NCI-H69 (cell line): ENCODE measurements around the gene PAF1.
A peak's percentile ranks its signal among the peaks of the same experiment; 100 is the strongest.
"Not testable (repeated sequence)": the region's sequence is repeated elsewhere in the genome, so short reads cannot be mapped to it uniquely, and the experiment has no call there.

Experiments used
- DNase-seq: peaks from one replicate; lab custom pipeline; 2025; lab: John Stamatoyannopoulos, UW

The PAF1 gene

DNA sequence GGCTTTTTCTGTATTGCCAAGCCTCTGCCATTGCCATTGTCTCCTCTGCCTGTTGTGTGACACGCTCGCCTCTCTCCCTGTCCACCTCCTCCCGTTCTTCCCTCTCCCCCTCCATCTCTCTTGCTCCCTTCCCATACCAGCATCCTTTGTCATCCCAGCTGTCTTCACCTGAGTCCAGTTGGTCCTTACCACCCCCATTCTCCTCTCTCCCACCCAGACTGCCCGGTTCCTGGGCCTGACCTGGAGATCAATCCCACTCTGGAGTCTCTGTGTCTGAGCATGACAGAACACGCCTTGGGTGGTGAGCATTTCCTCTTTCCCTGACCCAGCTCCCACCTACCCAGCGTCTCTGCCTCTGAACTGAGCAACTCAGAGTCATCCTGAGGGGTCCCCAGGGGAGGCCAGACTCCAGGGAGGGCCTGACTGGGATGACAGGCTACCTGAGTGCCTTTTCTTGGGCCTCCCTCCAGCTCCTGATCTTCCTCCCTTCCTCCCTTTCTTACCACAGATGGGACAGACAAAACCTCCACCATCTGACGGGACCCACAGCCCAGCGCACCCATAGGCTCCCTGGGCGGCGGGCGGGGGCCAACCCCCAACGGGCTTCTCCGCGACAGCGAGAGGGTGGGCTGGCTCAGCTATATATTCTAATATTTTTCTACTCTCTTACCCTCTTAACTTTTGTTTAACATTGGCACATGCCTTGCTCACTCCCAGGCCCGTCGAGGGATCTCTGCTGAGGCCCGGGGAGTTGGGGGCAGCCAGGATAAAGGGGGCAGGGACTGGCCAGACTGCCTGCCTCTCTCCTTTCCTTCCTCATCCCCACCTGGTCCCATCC lies 7.7 kb downstream of the PAF1 start:
- no peak for DNase-seq

DNA sequence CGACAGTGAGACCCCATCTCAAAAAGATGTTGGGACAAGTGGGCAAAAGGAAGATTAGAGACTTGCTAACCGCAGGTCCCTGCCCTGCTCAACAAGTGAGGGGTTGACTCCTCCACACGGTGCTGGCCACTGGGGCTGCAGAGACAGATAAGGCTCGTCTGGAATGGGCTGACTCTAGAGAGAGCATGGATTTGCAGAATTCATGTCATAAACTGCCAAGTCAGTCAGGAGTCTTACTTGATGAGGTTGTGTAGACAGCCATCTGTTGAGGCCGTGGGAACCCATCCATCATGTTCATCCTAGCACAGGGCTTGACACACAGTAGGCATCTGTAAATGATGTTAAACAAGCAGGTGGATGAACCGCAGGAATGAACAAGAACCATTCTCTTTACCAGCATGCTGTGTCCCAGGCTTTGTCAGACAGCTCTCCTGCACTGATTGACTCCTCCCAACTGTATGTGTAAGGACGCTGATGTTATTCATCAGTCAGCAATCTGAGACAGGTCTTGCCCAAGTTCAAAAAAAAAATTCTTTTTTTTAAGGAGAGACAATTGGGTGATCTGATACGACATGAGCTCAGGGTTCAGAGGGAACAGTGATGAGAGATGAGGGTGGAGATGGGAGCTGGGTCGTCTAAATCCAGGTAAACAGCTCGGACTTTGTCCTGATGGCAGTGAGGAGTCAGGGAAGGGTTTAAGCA lies 8.8 kb downstream of the PAF1 start:
- no peak for DNase-seq

DNA sequence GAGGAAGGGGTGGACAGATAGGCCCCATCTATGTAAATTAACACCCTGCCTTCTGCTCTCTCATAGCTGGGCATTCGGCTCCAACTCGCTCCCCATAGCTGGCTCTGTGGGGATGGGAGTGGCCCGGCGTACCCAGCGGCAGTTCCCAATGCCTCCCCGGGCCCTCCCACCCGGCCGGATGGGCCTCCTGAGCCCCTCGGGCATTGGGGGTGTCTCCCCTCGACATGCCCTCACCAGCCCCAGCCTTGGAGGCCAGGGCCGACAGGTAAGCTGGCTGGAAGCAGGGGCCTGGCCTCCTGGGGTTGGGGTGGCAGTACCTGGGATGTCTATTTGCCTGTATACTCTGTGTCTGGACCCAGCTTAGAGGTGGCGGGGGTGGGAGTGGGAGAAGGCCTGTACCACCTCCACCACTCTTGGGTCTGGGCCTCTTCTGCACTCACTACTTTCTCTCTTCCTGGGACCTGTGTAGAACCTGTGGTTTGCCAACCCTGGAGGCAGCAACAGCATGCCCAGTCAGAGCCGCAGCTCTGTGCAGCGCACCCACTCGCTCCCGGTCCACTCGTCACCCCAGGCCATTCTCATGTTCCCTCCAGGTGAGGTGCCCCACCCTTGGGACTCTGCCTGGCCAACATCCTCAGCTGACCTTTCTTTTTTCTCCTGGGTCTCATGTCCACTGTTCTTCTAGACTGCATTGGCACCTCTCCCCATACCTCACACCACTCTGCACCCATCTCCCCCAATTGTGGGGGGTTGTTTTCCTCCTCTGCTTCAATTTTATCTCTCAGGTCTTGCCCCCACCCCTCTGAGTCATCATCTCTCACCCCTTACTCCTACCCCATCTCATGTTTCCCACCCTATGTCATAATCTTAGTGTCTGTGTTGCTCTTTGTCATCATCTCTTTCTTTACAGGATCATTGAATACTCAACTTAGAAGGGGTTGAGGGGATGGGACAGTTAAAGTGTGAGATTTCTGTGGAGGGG lies 10.1 kb downstream of the PAF1 start:
- DNase-seq = no peak

DNA sequence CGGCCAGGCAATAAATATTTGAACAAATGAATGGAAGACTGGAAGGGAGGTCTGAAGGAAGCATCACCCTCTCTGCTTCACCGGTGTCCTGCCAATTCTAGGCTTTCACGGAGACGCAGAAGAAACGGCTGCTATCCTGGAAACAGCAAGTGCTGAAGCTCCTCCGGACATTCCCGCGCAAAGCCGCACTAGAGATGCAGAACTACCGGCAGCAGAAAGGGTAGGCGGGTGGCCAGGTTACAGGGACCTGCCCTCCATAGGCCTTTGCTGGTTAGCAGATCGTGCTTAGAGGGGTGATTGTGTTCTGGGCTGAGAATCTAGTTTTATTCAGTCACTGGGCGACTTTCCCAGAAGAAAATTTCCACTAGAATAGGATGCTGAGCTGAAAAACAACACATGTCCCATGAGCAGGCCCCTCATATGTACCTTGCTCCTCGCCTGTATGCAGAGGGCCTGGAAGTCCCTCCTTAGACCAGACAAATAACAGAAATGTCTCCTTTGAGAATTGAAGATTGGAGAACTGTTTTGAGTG lies 11.0 kb downstream of the PAF1 start:
- DNase-seq = no peak

DNA sequence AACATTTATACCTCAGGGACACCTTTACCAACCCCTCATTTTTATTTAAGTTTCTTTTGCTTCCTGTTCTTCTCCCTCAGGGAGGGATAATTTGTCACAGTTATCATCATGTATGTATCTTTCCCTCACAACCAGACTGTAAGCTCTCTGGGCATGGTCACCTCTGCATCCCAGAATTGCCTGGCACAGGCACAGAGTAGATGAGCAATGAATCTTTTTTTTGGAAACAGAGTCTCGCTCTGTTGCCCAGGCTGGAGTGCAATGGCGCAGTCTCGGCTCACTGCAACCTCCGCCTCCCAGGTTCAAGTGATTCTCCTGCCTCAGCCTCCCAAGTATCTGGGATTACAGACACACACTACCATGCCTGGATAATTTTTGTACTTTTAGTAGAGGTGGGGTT lies 11.5 kb downstream of the PAF1 start:
- DNase-seq = not testable (repeated sequence)

DNA sequence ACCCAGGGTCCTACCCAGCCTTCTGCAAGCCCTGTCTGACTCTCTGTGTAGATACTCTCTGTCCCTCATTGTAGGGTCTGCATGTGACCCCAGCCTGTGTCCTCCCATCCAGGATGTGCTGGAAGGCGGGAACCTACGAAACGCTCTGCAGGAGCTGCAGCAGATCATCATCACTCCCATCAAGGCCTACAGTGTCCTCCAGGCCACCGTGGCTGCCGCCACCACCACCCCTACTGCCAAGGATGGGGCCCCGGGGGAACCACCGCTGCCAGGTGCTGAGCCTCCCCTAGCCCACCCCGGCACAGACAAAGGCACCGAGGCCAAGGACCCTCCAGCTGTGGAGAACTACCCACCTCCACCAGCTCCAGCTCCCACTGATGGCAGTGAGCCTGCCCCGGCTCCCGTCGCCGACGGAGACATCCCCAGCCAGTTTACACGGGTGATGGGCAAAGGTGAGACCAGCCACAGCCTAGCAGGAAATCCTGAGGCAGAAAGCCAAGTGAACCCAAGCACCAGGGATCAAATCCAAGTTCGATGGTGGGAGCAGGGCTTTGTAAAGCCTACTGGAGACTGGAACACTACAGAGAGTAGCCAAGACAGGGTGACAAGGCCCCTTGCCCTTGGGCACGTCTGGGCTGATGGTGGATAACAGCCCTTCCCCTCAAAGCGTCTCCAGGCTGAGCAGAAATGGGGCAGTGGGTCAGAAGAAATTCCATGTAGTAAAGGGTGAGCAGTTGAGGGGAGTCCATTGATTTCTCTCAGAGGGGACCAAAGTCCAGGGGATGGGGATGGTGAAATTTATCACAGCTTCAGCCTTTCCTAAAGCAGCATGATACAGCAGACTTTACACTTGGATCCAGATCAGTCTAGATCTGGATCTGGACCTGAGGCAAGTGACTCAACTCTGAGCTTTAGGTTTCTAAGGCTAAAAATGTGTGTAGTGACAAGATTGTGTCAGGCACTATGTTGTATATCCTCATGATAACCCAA lies 13.2 kb downstream of the PAF1 start:
- DNase-seq = no peak

DNA sequence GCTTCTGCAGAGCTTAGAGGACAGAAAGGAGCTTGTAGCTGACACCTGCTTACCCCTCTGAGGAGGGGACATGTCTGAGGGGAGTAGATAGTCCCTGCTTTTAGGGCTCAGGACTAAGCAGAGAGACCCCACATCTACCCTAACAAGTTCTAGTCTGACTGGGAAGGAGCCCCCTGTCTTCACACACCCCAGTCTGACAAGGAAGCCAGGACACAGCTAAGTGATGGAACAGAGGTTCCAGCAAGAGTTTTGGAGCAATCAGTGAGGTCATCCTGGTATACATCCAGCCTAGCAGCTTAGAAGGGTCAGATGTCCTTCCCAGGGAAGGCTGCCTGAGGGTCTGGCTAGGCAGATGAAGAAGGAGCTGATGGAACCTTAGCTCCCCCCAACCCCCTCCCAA lies 15.0 kb downstream of the PAF1 start:
- no peak for DNase-seq

DNA sequence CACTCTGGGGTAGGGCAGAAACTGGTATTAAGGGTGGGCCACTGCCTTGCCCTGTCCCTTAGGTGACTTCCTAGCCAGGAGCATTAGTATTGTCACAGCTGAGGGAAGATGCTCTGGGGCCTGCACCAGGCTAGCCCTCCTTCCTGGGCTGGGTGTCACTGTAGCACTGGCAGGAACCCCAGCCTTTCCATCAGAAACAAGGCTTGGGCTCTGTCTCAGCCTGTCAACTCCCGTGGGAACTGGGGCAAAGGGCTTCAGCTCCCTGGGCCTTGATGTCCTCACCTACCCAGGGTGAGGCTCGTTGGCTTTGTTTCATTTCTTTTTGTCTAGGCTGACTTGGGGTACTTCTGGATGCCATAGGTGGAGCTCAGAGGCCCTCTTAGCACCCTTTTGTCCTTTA lies 18.0 kb downstream of the PAF1 start:
- DNase-seq = no peak

DNA sequence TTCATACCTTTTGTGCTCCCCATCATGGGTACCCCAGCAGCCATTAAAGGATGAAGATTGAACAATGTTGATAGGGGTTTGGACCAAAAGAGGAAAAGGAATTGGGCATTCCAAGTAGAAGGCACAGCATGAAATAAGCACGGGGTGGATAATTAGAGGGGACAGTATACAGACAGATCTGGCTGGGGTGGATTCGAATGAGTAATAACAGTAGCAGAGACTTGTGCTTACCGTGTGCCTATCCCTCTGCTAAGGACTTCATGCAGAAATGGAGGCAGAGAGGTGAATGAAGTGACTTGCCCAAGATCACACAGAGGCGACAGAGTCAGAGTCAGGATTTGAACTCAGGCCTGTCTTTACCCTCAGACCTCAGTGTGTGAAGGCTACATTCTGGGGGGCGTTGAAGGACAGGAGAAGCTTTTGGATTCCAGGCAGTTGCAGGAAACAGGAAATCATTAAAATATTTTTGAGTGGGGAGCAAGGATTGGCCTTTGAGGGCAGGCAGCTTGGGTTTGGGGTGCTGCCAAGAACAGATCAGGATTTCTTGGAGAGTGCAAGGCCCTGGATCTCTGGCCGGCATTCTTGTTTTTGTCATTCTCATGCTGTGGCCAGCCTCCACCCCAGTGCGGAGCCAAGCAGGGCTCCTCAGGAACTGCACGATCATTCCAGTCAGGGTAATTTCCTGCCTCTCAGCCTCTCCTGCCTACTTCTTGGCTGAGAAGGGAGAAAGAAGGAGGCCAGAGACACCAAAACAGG lies 18.7 kb downstream of the PAF1 start:
- no peak for DNase-seq

DNA sequence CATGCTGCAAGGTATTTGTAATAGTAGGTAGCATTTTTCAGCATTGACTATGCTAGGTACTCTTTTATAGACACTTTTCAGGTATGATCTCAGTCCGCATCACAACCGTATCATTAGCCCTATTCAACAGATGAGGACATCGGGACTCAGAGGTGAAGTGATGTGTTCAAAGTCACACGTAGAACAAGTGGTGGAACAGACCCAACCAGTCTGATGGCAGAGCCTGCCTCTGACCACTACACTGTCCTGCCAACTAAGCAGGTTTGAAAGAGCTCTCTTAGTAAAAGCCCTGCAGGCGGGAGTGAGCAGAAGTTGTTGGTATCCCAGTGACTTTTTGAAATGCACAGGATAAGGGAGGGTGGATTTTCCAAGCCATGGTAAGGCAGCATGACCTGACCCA lies 20.2 kb downstream of the PAF1 start:
- no peak for DNase-seq

DNA sequence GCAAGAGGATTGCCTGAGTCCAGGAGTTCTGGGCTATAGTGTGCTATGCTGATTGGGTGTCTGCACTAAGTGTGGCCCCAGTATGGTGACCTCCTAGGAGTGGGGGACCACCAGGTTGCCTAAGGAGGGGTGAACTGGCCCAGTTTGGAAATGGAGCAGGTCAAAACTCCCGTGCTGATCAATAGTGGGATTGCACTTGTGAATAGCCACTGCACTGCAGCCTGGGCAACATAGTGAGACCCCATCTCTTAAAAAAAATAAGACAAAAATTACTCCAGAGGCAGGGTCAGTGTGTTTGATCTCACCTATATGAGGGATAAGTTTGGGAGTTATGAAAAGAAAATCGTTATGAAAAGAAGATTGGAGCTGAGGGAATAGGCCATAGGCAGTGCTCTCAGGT lies 21.7 kb downstream of the PAF1 start:
- no peak for DNase-seq

DNA sequence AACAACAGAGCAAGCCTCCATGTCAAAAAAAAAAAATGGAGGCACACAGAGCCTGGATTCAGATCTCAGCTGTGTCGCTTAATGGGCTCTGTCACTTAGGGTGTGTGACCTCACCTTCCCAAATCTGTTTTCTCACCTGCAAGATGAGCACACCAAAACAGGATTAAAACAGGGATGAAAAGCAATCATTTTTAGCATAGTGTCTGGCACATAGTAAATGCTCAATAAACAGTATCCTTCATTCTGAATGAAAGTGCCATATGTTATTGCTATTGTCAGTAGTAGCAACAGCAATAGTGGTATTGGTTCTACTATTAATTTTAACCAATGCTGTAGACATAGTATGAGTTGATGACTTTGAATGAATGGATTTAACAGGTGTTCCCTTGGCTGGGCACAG lies 25.4 kb downstream of the PAF1 start:
- no peak for DNase-seq

DNA sequence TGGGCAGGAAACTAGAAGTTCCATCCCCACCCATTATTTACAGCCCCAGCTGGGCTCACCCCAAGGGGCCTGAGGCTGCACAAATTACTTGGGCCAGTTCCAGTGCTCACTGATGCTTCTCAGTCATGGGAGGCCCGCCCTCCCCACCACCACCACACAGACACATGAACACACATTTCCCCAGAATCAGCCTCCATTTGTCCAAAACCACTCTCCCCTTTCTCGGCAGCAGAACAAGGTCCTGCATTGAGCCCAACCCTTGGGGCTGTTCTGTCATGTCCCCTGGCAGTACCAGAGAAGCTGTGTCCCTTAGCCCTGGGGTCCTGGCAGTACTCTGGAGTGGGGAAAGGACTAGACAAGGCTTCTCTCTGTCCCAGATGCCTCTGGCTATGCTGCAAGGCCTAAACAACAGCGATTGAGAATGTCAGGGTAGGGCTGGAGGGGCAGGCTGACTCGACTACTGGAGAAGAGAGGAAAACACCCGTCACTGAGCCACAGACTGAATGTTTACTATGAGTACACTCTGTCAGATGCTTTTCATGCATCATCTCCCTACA lies 26.9 kb downstream of the PAF1 start:
- peak; percentile 29 for DNase-seq

DNA sequence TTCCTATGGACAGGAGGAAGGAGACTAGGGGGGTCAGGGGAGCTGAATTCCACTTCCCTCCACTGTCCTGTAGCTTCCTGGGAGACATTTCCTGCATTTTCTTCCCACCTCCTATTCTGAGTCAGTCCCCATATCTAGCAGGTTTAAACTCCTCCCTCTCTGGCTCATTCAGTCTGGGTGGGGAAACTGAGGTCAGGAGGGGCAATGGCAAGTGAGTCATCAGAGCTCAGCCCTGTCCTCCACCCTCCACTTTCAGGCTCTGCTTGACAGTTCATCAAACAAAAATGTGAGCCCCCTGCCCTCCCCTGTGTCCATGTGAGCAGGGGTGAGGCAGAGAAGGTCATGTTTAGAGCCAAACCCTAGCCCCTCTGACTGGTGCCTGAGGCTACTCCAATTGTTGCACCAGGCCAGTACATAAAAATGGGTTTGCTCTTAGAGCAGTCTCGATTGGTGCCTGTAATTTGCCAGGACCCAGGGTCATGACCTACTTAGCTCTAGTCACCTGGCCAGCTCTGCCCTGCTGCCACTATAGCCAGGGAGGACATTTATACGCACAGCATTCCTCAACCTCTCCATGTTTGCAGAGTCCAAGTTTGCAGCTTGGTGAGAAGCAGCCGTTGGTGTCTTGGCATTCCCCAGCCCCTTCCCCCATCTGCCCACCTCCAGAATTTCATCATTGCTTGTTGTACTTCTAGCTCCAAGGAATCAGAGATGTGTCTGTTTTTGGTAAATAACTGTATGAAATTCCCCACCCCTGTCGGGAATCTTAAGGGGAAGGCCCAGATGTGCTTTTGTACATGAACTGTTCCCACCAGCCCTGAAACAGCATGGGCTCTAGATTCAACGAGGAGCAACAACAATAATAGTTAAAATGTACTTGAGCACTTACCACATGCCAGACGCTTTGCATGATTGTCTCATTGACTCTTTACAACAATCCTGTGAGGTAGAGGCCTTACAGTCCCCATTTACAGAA lies 27.9 kb downstream of the PAF1 start:
- DNase-seq = no peak

DNA sequence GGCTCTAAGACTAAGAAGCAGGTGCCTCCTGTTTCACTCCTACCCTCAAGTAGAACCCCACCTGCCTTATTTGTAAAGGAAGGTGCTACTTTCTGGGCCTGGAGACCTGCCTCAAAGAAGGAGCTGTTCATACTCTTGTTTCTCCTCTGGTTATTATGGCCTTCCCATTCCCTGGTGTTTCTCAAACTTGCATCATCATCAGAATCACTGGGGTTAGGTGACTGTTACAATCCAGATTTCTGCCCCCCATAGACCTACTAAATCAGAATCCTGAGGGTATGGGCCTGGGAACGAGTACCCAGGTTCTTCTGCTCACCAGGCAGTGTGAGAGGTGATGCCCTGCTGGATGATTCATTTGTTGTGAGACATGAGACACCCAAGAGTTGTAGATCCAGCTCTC lies 30.3 kb downstream of the PAF1 start:
- DNase-seq = no peak

DNA sequence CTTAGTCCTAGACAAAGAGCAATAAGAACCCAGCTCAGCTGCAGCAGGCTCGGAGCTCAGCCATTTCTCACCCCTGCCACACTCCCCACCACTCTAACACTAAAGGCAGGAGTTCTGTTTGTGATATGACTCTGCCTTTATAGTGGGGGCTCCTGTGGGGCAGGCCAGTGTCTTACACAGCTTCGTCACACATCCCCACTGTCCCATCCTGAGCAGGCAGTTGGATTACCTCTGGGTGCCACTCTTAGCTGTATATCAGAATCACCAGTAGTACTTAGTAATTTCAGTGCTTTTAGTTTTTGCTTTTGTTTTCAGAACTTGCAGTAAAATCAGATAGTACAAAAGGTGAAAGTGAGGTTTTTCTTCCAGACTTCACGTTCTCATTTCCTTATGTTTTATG lies 31.9 kb downstream of the PAF1 start:
- no peak for DNase-seq

DNA sequence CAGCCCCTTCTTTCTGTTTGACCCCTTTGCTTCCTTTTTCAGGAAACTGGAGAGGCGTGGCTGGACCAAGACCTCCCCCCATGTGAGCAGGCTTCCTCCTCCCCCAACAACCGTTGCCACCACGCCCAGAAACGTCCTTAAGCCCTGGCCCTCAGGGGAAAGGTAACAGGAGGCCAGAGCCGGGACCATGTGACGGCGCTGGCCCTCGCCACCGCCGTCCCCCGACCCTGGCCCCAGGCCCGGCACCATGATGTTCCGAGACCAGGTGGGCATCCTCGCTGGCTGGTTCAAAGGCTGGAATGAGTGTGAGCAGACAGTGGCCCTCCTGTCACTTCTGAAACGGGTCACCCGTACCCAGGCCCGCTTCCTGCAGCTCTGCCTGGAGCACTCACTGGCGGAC lies 34.3 kb downstream of the PAF1 start:
- no peak for DNase-seq

DNA sequence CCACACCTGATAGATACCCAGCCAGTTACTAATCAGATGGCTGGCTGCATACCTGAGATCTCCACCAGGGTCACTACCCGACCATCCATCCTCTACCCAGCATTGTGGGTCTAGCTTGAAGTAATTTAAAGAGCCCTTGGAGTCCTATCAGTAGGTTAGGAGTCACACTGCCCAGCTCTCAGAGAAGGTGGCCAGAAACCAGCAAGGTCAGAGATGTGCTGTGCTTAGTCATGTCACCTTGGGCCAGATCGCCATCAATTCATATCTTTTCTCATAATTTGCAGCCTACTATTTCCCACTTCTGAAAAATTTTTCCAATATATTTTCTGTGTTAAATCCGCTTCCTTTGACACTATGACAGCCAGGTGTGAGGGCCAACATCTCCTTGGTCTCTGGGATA lies 34.8 kb downstream of the PAF1 start:
- DNase-seq = no peak

DNA sequence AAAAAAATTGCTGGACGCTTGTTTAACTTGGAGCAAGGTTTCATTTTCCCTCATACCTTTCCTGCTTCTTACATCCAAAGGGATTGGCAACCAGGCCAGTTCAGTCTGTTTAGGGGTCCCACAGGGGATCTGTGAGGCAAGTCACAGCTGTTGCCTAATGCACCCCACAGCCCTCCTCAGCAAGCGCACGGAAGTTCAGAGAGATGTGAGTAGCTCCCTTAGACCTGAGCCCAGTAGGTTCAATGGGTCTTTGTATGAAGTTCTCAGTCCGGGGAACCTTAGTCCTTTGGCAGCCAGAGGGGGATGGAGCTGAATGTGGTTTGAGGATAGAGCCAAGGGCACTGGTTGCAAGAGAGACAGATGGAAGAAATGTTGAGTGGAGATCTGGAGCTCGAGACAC lies 35.7 kb downstream of the PAF1 start:
- DNase-seq = no peak
